Renal pelvis (tissue), 4 donors: Measurements from ENCODE around the gene HPGDS. TPM values are rescaled to one million over a fixed set of nuclear protein-coding genes. Genes with fewer than 3 reads are reported as not detected.
"Not testable (repeated sequence)": the region's sequence is repeated elsewhere in the genome, so short reads cannot be mapped to it uniquely, and the experiment has no call there.

Experiments
- DNase-seq: peaks from one replicate; pipeline ENCODE4 v3.0.0-alpha.2; 2013
- polyA plus RNA-seq, 3 donors: library from polyadenylated mRNA; unstranded; fragments of 120-200 nt; gene quantifications; one replicate each; pipeline ENCODE4 v1.2.1, GENCODE V29; 2013; ENCODE audit not compliant: insufficient read length in 3 of 3

The HPGDS gene
- polyA plus RNA-seq, 3 donors: 2.9 to 5.0 (median 4.4) TPM

- DNase-seq: no peak
These were observed 17.2 kb upstream of the HPGDS start for GRCh38 chr4:94359838-94360237.

- DNase-seq: no peak
These were observed 16.6 kb upstream of the HPGDS start for GRCh38 chr4:94359221-94359620.

GRCh38 chr4:94358101-94358500 lies 15.5 kb upstream of the HPGDS start:
- no peak for DNase-seq

GRCh38 chr4:94357624-94358023 lies 15.0 kb upstream of the HPGDS start:
- no peak for DNase-seq

DNA sequence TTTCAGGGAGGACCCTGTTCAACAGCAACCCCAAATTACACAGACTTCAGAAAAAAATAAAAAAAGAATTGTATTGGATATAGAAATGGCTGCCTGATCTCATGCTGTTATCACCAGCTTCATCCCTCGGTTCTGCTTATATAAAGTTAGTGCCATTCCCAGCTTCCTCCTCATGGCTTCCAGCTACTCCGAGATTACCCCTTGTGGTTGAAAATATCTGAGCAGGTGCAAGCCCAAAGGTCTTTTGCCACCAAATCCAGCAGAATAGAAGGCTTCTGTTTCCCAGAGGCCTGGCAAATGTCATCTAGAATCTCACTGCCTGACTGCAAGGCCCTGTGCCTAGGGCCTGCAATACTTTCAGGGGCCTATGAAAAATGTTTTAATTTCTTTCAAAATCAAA lies 13.8 kb upstream of the HPGDS start:
- DNase-seq: no peak

GRCh38 chr4:94354474-94354896 lies 11.8 kb upstream of the HPGDS start:
- no peak for DNase-seq

- DNase-seq: no peak
These were observed 10.4 kb upstream of the HPGDS start for GRCh38 chr4:94352996-94353395.

- DNase-seq: no peak
These were observed 9.5 kb upstream of the HPGDS start for GRCh38 chr4:94352163-94352562.

GRCh38 chr4:94351319-94351718 lies 8.7 kb upstream of the HPGDS start:
- DNase-seq: no peak

DNA sequence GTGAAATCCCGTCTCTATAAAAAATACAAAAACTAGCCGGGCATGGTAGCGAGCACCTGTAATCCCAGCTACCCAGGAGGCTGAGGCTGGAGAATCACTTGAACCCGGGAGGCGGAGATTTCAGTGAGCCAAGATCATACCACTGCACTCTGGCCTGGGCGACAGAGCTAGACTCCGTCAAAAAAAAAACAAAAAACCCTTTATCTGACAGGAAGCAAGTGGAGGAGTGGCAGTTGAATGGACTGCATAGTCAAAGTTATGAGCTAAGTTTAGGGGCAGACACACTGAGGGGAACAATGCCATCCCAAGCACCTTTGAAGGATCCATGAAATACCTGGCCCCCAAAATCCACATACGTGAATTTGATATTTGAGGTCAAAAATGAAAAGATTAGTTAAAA lies 7.5 kb upstream of the HPGDS start:
- DNase-seq: no peak

GRCh38 chr4:94349193-94349592 lies 6.6 kb upstream of the HPGDS start:
- no peak for DNase-seq

DNA sequence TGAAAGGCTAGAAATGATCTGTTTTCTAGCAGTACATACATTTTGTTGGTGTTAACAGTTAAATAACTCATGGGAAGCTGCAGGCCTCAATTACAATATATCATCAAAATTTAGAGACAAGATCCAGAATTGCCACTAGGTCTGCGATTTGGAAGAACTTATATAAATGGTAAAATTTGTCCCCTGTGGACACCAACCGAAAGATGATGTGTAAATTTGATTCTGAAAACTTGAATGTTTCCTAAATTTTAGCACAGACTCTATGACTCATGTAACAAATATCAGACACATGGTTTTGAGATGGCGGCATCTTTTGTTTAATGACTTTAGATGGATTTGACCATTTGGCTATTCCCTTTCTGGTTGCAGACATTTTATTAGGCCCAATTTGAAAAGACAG lies 6.0 kb upstream of the HPGDS start:
- no peak for DNase-seq

DNA sequence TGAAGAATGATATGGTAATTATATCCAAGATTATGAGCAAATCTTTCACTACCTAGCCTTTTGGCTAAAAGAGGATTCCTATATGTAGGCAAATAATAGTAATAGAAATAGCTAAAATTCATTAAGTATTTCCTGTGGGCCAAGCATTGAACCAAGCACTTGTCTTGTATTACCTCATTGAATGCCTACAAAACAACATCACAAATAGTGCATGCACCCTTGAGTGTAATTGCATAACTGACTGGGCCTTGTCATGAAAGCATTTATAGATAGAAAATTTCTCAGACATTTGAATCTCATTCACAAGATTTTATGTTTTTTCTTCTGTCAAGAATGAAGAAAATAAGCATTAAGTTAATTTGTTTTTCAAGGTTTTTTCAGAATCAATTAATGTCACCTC lies 3.9 kb upstream of the HPGDS start:
- no peak for DNase-seq

DNA sequence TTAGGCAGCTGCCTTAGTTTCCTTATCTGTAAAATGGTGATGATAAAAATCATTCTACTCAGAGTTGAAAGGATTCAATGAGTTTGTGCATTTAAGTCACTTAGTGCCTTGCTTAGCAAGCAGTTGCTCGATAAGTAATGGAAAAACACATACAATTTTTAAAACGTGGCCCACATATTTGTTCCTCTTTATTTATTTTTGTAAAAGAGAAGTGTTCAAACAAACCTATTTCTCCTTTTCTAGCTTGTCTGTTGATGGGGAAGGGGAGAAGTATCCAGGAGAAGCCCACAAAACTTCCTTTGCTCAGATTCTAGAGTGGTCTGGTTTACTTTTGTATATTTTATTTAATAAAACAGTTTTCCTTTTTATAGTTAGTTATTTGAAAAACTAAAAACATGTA lies 3.3 kb upstream of the HPGDS start:
- no peak for DNase-seq

- no peak for DNase-seq
These were observed 2.6 kb upstream of the HPGDS start for GRCh38 chr4:94345266-94345665.

- DNase-seq: no peak
These were observed 1.8 kb upstream of the HPGDS start for GRCh38 chr4:94344457-94344856.

DNA sequence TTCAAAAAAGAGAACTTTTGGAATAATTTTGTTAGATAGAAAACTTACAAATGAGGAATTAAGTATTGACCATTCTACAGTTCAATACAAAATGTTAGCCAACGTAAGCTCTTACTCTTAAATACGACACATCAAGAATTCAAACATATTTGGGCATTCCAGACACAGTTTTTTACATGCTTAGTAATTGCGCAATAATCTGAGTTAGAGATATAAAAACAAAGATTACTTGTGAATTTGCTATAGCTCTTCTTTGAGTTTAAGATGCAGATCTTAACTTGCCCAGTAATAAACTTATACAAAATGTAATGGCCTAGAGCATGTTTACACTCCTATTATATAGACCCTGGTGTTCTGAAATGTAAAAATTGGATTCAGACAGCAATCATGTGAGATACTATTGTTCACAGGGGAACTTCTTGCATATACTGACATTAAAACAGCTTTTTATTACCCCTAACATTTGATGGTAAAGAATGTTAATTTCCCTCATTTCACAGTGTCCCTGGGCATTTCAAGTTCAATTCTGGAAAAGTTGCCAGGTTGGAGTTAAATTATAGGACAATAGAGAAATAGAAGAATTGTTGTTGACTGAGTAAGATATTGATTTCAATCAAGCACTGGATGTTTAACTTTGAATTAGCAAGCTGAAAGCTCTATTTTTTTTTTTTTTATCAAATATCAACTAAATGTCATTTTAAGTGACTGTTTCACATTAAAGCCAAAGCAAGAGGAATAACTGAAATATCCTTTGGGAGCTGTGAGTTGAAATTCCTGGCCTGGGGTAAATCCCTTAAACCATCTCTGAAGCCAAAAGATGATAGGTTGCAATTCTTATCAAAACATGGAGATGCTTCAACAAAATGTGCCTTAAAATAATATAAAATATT lies 910 bp downstream of the HPGDS start:
- DNase-seq: no peak

DNA sequence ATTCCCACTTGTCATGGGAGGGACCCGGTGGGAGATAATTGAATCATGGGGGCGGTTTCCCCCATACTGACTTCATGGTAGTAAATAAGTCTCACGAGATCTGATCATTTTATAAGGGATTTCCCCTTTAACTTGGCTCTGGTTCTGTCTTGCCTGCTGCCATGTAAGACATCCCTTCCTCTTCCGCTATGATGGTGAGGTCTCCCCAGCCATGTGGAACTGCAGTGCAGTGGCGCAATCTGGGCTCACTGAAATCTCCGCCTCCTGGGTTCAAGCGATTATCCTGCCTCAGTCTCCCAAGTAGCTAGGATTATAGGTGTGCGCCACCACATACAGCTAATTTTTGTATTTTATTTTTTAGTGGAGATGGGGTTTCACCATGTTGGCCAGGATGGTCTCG lies 2.9 kb downstream of the HPGDS start:
- no peak for DNase-seq

DNA sequence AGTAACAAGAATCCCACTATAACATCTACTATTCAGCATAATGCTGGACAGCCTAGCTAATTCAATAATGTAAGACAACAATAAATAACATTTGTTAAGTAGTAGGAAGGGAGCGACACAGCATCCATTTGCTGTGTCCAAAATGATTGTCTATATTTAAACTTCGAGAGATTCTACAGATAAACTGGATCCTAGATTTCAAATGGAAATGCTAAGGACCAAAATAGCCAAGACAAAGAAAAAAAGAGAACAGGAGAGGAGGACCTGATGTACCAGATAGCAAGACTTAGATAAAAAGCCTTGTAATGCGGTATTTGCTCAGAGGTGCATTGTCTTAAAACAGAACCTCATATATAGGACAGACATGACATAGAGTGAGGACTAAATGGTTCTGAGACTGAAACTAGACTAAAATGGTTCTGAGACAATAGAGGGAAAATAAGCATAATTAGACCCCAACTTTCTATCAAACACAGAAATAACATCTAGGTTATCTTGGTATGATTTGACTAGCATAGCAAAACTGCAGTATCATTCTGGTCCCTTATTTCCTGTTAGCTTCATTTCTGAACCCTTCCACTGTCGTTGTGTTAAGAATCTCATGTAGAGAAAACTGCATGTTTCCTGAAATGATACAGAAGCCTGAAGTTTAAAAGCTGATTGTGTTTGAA lies 3.8 kb downstream of the HPGDS start:
- no peak for DNase-seq

GRCh38 chr4:94336791-94337190 lies 5.8 kb downstream of the HPGDS start:
- not testable (repeated sequence) for DNase-seq

- no peak for DNase-seq
These were observed 6.3 kb downstream of the HPGDS start for GRCh38 chr4:94336303-94336702.

DNA sequence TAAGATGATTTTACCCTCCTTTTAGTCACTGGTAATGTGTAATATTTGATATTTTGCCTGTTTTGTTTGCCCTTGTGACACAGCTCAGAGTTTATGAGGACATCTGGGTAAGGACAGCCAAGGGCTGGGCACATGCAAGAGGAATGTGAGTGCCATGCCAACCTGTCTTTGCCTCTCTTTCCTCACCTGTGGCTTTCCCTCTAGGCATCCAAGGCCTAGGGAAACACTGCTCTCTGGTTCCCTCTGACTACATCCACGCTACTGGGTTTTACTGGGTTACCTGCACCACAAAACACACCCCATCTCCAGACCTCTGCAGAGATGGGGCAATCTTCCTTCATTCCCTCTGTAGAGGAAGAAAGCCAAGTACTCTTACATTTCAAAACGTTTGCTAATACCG lies 7.7 kb downstream of the HPGDS start:
- DNase-seq: no peak

DNA sequence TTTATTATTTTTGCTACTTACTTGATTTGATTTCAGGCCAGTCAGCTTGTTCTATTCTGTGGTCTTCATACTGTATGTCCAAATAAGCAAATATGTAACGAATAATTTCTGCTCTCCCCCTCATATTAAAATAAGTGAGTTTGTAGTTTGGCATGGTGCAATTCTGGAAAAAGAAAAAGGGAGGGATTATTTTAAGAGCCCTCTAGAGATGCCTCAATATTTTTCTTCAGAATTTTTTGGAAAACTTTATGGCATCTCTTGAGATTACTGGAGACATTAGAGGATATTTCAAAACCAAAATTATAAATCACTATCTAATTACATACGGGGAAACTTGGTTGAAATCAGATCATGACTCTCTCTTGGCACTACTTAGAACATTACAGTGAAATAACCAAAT lies 8.2 kb downstream of the HPGDS start:
- no peak for DNase-seq

- DNase-seq: no peak
These were observed 8.8 kb downstream of the HPGDS start for GRCh38 chr4:94333866-94334265.
